ENCODE data around the gene AAK1.

Gene AAK1

GRCh38 chr2:69525261-69525660 lies 118.3 kb downstream of the AAK1 start:
- no peak for DNase-seq

DNA sequence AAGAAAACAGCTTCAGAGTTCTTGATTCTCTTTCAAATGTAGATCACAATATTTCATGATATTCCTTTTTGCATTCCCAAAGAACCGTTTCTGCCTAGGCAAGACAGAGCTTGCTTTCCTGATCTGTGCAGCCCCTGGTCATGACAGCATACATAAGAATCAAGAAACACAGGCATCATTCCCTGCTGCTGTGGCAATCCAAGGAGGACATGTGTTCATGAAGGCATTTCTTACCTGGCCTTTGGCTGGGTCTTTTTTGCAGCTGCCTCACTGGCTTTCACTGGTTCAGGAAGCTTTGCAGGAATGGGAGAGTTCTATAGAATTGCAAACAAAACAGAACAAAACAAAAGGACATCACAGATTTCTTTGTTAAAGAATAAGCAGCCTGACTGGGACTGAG lies 118.7 kb downstream of the AAK1 start:
- no peak for DNase-seq

DNA sequence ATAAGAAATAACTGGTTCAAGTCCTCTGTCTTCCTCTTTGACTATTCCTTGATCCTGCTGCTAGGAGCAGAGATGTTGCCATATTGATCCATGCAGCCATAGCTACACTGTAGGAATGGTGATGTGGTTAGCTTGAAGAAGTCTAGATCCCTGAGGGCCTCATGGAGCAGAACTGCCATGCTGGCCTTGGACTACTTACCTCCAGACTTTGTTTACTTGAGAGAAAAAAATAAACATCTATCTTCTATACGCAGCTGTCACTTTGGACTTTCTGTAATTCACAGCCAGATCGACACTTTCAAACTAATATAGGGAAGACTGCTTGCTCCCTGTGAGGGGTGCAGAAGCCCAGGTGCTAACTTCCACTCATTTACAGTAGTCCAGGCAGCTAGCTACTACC lies 121.8 kb downstream of the AAK1 start:
- no peak for DNase-seq

GRCh38 chr2:69518841-69519240 lies 124.7 kb downstream of the AAK1 start:
- DNase-seq = no peak

DNA sequence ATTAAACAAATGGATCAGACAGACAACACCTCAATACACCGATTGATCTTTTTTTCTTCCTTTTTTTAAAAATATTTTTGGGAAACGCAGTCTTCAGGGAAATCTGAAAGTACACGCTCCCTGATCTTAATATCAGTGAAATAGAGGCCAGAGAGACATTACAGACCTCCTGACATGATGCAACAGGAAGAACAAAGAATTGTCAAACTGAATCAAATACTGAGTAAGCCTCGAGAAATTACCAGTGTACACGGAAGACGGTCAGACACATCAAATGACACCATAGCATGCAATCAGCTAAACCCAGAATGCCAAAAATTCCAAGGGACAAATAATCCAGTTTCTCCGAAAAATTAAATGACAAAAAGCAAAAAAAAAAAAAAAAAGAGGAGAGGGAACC lies 126.1 kb downstream of the AAK1 start:
- DNase-seq = no peak

DNA sequence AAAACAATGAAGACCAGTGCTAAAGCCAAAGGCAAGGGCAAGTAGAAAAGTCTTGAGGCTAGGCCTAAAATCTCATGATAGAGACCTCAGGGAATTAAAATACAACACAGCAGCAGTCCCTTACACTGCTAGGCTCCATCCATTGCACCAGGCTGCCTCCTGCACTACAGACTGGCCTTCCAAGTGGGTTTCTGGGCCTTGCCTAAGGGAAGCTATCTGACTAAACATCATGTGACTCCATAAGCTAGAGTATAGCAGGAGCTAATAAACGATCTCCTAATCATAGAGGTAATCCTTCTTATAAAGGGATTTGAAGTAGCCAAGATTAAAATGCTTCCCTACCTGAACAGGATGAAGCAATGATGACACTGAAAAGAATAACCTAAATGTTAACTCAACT lies 128.7 kb downstream of the AAK1 start:
- no peak for DNase-seq

- no peak for DNase-seq
Measured at GRCh38 chr2:69514406-69514805, 129.1 kb downstream of the AAK1 start.

DNA sequence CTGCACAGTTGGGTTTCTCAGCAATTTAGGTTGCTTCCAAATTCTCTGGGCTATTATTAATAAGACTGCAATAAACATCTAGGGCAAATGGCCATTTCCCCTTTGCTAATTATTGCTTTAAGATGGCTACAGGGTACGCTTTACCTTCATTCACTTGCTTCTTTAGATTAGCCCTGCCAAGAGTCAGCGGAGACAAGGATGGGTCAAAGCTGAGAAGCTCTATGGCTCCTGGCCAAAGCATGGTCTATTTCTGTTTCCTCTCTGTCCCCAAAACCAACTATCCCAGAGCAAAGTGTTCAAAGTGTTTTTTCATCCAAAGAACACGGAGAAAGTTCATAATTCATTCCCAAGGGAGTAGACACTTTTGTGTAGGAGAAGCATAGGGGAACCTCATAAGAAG lies 131.1 kb downstream of the AAK1 start:
- no peak for DNase-seq

DNA sequence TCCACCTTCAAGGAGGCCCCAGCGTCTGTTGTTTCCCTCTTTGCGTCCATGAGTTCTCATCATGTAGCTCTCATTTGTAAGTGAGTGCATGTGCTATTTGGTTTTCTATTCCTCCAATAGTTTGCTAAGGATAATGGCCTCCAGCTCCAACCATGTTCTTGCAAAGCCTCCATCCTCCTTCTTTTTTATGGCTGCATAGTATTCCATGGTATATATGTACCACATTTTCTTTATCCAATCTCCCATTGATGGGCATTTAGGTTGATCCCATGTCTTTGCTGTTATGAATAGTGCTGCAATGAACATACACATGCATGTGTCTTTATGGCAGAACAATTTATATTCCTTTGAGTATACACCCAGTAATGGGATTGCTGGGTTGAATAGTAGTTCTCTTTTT lies 133.3 kb downstream of the AAK1 start:
- DNase-seq = no peak

GRCh38 chr2:69509750-69510140 lies 133.8 kb downstream of the AAK1 start:
- no peak for DNase-seq

DNA sequence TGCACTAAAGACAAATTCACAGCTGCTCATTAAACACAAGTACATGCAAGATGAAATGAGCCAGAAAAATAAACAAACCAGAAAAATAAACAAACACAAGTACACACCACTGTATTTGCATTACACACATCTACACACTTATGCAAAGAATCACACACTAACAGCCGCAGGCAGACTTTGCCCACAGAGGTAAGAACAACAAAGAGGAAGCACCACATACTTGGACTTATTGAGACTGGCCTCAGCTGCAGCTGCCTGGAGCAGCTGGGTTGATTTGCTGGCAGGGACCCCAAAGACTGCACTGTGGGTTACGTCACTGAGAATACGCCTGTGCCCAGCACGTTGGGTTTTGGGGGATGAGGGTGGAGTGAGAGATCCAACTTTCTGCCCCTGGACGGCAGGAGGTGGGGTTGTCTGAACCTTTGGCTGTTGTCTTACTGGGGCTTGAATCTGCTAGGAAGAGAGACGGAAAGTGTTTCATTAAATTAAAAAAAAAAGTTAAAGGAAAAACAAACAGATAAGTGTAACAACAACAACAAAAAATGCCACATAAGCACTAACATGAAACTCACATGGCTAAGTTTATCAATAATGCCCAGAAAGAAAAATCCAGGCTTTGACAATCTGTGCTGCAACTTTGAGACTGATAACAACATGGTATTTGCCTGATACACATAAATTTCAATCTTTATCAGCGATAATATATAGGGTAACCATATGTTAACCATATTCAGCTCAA lies 134.4 kb downstream of the AAK1 start:
- no peak for DNase-seq

- no peak for DNase-seq
Measured at GRCh38 chr2:69505710-69506109, 137.8 kb downstream of the AAK1 start.

DNA sequence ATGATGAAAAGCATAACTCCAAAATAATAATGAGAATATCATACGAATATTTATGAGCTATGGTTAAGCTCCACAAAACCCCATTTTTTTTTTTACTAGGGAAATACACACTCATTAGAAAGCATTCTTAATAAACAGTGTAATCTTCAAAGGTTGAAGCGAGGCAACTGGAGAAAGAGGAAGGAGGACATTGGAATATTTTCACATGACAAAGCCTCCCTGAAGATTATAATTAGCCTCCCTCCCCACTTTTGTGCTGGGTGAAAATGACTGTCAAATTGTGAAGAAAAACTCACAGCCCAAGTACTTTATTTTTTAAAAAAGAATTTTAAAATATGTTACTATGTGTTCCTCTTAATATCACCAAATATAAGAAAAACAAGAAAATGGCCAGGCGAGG lies 142.2 kb downstream of the AAK1 start:
- DNase-seq = no peak

GRCh38 chr2:69499966-69500365 lies 143.6 kb downstream of the AAK1 start:
- no peak for DNase-seq

- no peak for DNase-seq
Measured at GRCh38 chr2:69499242-69499641, 144.3 kb downstream of the AAK1 start.

DNA sequence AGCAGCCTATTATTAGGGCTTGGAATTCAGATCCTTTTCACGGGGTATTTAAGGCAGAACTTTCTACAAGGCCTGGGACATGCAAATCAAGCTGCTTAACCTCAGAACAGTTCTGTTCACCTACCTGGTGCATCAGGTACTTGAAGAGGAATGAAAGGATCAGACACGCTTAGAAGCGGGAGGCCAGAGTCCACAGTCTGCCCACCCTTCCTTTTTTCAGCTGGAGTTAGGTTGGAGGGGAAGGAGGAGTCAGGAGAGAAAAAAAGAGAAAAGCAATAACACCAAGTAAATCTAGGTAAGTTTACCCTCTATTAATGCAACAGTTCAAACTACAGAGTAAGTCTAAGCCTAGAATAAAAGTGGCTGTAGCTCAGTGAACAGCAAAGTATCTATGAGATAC lies 147.7 kb downstream of the AAK1 start:
- DNase-seq = no peak

DNA sequence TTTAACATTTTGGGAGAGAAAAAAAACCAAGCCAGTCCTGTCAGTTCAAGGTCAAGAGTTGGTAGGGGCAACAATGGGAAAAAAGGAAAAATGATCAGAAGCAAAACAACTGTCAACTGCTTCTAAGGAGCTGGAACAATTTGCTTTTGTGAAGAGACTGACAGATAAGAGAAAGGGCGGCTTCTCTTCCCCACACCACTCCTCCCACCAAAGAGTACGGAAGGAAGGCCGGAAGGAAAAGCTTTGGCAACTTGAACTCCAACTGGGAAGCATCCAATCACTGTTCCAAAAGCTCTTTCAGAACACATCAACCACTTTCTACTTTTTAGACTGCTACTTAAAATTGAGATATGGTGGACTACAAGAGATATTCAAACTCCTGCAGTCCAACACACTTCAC lies 148.5 kb downstream of the AAK1 start:
- no peak for DNase-seq

DNA sequence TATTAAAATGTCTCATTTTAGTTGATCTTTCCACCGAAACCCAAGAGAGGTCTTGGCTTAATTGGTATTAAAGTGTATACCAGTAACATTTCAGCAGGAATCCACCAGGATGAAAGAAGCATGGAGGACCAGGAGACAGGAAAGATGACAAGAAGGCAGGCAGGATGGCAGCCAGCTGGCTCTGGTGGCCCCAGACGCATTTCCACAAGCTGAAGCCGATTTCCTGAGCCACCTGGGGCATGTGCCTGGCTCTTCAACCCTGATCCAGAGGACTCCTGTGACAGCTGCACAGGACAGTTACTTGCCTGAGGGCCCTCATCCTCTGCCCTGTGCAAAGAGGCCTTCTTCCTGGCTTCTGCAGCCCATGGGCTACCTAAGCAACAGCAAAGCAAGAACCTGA lies 149.4 kb downstream of the AAK1 start:
- no peak for DNase-seq

DNA sequence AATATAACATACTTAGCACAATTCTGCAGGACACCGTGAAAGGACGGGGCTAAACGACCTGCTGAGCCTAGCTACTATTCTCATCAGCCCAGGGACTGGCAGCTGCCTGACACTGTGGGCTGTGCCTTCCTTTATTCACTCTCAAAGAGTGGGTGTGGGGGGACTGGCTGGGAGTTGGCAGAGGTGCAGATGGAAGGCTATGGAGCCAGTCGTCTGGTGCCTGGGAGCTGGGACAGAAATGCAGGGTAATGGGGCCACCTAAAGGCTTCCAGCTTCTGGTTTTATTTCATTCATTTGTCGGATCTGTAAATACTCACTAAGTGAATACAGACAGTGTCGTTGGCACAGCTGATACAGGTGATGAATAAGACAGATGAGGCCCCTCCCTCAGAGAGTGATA lies 150.3 kb downstream of the AAK1 start:
- DNase-seq = no peak

DNA sequence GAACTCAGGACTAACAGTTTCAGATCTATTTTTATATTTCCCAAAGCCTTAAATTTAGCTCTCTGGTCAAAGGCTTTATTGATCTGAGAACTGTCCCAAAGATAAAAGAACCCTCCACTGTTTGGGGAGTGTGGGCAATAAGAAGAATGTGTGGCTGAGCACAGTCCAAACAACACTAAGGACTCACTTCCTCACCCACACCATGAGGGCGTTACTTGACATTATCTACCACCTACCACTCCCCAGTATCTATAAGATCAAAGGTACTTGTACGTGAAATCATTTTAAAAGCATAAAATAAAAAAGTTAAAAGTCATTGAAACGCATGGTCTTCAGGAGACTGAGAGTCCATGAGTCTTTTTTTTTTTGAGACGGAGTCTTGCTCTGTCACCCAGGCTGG lies 151.7 kb downstream of the AAK1 start:
- DNase-seq = no peak

DNA sequence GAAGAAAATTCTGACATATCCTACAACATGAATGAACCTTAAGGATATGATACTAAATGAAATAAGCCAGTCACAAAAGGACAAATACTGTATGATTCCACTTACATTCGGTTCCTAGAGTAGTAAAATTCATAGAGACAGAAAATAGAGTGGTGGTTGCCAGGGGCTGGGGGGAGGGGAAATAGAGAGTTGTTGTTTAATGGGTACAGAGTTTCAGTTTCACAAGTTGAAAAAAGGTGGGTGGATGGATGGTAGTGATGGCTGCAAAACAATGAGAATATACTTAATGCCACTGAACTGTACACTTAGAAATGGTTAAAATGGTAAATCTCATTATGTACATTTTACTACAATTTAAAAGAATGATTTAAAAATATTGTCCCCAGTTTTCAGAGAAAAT lies 153.1 kb downstream of the AAK1 start:
- no peak for DNase-seq

- DNase-seq = no peak
Measured at GRCh38 chr2:69489793-69490192, 153.7 kb downstream of the AAK1 start.

DNA sequence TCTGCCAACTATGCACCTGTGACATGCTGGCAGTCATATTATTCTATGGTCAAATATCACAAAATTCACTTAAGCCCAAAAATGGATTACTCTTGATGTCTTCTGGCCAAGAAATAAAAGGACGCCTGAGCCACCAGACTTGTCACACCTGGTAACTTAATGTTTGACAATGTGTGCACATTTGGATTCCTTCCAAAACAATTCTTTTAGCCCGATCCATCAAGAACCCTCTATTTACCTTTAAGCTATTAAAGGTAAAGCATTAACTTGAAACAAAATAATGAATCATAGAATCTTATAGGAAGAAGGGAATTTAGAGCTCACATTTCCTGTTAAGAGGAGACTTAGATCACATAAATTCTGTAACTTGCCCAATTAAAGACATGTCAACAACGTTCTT lies 159.8 kb downstream of the AAK1 start:
- DNase-seq = no peak

GRCh38 chr2:69483024-69483423 lies 160.5 kb downstream of the AAK1 start:
- DNase-seq = no peak

DNA sequence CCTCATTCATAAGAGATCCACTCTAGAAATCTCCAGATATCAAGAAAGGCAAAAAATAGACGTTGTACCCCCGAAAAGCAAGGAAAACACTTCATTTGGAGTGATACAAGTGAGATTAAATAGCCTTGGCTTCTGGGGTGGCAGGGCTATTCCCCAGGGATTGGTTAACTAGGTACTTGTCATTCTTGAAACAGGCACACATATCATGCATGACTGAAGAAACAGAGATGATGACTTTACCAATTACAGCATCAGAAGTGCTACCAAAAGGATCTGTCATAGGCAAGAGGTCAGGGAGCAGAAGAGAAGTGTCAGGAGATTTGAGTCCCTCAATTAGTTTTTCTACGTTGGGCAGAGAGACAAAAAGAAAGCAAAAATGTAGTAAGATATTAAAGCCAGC lies 161.1 kb downstream of the AAK1 start:
- DNase-seq = no peak

DNA sequence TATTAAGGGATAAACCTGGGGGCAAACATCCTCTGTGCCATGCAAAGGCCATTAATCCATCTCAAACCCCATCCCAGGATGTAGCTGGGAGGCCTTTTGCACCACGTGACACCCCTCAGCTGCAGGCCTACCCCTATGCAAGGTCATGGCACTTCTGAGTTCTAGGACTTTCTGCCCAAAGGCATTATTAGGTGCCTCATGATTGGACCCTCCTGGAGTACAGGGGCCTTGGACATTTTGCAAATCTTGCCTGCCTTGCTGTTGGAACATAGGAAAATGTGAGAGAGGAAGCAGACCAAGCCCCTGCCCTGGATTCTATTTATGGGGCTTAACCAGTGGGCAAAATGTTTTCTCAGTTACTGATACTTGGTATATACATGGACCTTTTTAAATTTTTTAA lies 162.1 kb downstream of the AAK1 start:
- no peak for DNase-seq
